AG09319 (cell line): ENCODE results near the gene NDP.

Experiments used
- DNase-seq: peaks from one replicate; pipeline ENCODE4 v3.0.0-alpha.2; 2010; ENCODE audit warnings: low read depth; ENCODE audit errors: extremely low read depth
- TF ChIP-seq, protein P1 (sequence below): IDR thresholded peaks from 2 replicates; pipeline ENCODE4 v1.5.1; 2011; ENCODE audit warnings: low read depth, mild to moderate bottlenecking, inconsistent platforms, low read length, moderate library complexity

Gene NDP

DNA sequence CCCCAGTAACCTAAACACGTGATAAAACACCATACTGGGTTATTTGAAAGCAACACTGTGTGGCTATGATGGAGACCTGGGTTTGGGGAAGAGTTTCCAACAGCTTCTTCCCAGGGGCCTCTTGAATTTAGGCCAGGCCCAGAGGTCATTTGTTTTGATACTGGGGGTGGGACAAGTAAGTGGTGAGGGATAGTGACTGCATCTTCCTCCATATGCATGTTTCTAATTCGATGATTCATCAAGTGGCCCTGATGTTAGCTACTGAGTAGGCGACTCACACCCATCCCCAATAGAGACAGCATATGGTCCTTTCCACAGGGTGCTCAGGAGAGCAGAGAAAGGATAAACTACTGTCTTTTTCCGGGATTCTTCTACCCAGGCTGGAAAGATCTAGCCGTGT lies 2.7 kb downstream of the NDP start:
- DNase-seq, result no peak
- TF ChIP-seq, protein P1, sequence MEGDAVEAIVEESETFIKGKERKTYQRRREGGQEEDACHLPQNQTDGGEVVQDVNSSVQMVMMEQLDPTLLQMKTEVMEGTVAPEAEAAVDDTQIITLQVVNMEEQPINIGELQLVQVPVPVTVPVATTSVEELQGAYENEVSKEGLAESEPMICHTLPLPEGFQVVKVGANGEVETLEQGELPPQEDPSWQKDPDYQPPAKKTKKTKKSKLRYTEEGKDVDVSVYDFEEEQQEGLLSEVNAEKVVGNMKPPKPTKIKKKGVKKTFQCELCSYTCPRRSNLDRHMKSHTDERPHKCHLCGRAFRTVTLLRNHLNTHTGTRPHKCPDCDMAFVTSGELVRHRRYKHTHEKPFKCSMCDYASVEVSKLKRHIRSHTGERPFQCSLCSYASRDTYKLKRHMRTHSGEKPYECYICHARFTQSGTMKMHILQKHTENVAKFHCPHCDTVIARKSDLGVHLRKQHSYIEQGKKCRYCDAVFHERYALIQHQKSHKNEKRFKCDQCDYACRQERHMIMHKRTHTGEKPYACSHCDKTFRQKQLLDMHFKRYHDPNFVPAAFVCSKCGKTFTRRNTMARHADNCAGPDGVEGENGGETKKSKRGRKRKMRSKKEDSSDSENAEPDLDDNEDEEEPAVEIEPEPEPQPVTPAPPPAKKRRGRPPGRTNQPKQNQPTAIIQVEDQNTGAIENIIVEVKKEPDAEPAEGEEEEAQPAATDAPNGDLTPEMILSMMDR, result no peak

DNA sequence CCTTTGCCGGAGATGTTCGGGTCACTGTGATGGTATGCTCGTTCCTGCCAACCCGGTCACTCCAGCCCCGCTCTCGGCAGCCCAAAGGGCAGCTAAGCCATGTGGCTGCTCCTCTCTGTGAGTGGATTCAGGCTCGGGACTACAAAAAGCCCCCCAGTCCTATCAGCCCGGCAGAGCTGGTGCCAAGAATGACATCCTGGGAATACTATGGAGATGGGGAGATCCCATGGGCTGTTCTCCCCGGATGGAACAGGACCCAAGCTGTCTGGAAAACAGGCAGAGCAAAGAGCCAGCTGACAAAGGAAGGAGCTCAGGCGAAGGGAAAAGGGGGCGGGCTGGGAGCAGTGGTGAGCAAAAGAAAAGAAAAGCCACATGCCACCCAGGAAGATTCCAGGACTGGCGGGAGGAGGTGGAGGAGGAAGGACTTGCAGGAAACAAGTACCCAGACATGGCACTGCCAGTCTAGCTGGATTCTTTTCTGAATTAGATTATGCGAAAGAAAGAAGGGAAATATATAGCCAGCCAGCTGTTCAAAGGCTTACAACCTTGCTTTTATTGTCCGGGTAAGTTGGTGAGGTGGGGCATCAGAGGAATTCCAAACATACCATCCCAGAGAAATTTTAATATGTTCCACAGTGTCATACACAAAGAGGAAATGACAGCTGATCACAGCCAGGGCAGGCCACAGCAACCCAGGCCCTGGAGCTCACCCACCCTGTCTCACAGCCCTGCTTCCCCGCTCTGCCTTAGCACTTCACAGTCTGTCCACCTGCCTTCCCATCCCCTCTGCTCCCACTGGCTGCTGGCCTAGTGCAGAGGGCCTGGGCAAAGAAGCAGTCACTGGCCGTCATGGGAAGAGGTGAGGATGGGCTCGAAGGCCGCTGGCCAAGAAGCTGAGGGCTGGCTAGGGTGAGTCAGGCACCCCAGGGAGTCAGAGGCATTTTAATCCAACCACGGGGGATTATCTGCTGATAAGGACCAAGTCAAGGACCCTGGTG lies 3.4 kb downstream of the NDP start:
- DNase-seq, result no peak

DNA sequence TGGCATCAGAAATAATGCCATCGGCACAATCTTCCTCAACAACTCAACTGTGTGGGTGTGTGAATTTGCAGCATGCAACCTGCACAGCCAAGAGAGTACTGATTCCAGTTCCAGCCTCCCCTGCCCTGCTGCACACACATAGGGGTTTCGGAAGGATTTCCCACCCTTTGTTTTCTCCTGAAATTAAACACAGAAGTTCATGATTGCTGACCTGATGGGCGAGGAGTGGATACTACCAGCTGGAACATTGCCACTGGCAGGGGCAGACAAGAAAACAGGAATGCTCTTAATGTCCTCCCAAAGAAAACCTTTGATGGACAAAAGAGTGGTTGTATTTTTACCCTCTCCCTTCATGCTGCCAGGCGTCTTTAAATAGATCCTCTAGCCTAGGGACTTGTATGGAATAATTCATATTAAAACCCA lies 4.8 kb downstream of the NDP start:
- DNase-seq, result no peak
- TF ChIP-seq, protein P1, result no peak

More for the DNA sequence above, 3.4 kb downstream of the NDP start:
- TF ChIP-seq, protein P1, result no peak

DNA sequence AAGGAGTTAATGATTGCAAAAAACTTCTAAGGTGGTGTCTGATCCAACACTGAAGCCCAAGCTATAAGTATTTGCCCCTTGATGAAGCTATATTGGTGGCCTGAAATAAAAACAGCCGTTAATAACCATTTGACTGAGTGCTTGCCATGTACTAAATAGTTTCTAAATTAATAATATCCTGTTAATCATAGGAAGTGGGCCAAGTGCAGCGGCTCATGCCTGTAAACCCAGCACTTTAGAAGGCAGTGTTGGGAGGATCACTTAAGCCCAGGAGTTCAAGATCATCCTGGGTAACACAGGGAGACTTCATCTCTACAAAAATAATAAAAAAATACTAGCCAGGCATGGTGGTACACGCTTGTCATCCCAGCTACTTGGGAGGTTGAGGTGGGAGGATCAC lies 8.3 kb downstream of the NDP start:
- DNase-seq, result no peak
- TF ChIP-seq, protein P1, result no peak

DNA sequence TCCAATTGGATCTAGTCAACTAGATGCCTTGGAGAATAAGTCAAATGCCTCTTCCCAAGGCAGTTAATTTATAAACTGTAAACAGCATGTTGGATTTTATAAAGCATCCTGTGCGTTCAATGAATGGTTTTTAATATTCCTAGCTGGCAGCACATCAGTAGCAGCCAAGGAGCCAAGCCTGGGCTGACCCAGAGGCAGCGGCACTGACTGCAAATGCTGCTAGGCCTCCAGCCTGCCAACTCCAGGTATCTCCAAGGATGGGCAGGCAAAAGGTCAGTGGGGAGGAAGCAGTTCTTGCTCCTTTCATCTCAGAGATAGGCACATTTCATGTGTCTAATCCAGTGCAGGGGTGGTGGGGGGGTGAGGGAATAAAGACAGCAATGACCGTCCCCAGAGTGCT lies 9.5 kb downstream of the NDP start:
- DNase-seq, result no peak
- TF ChIP-seq, protein P1, result no peak

DNA sequence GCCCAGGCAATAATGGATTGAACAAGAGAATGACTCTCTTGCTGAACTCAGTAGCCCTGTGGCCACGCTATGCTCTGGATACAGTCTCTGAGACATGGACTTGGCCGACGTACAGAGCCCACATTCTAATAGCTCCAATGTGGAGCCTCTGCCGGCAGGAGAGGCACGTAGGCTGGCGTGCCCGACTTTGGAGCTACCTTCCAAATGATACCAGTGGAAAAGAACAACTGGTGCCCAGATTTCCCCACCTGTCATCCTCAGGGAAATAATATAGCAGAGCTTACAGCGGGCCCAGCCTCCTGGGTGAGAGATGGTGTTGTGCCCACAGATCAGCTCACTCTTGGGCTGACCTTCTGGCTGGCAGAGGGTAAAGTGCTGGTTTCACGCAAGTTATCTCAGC lies 10.6 kb downstream of the NDP start:
- TF ChIP-seq, protein P1, result no peak
- no peak for DNase-seq

DNA sequence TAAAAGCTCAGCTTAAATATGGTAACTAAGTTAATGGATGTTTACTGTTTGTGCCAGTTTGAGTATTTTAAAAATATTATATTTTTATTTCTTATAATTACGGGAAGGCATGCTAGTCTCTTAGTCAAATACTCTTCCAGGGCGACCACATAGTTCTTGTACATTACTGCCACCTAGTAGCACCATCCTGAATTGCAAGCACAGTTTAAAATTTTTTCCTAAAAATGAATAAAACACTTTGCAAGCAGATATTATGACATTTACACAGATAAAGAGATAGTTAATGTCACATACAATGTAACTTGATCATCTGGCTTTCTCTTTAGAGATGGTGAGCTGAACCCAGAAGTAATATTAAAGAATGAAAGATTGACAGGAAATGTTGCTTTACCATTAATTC lies 11.5 kb downstream of the NDP start:
- DNase-seq, result no peak
- TF ChIP-seq, protein P1, result peak; percentile 1; the same call in 1 of the 2 replicates
